ENCODE data around the gene TSPAN6. TPM values are rescaled to one million over a fixed set of nuclear protein-coding genes. Genes with fewer than 3 reads are reported as not detected.

The TSPAN6 gene
- total and polyA plus RNA-seq, 2 of the 13 experiments (the other 11 are each of a cell fraction or from before 2014, with no cell fraction given): 78.9 to 133 TPM

Other genes starting within 250 kb of the TSPAN6 start
- 0.02 and 0.03 TPM in 2 replicates for gene PCDH19, start 226.5 kb downstream of the TSPAN6 start, total RNA-seq (2016; rRNA removed; fragmentation: Illumina TruSeq; extraction: Trizol)
- 0.09 and 0.24 TPM in 2 replicates for gene PCDH19, start 226.5 kb downstream of the TSPAN6 start, polyA plus RNA-seq (2011; rRNA removed)
- gene TNMD, start 51.9 kb downstream of the TSPAN6 start, total RNA-seq (2016; rRNA removed; fragmentation: Illumina TruSeq; extraction: Trizol): not detected in 2 replicates
- not detected in 2 replicates for gene TNMD, start 51.9 kb downstream of the TSPAN6 start, polyA plus RNA-seq (2011; rRNA removed)
- gene SRPX2, start 7.4 kb upstream of the TSPAN6 start, total RNA-seq (2016; rRNA removed; fragmentation: Illumina TruSeq; extraction: Trizol): 1.5 and 1.6 TPM in 2 replicates
- 4.6 and 6.7 TPM in 2 replicates for gene SRPX2, start 7.4 kb upstream of the TSPAN6 start, polyA plus RNA-seq (2011; rRNA removed)
- 0.67 and 0.73 TPM in 2 replicates for gene SYTL4, start 95.3 kb upstream of the TSPAN6 start, total RNA-seq (2016; rRNA removed; fragmentation: Illumina TruSeq; extraction: Trizol)
- gene SYTL4, start 95.3 kb upstream of the TSPAN6 start, polyA plus RNA-seq (2011; rRNA removed): 0.22 and 0.41 TPM in 2 replicates
- 26.7 and 37.1 TPM in 2 replicates for gene CSTF2, start 183.6 kb upstream of the TSPAN6 start, total RNA-seq (2016; rRNA removed; fragmentation: Illumina TruSeq; extraction: Trizol)
- gene CSTF2, start 183.6 kb upstream of the TSPAN6 start, polyA plus RNA-seq (2011; rRNA removed): 17.5 and 19.7 TPM in 2 replicates
- gene NOX1, start 237.6 kb upstream of the TSPAN6 start, total RNA-seq (2016; rRNA removed; fragmentation: Illumina TruSeq; extraction: Trizol): not detected in 2 replicates
- 0.07 and 0.10 TPM in 2 replicates for gene NOX1, start 237.6 kb upstream of the TSPAN6 start, polyA plus RNA-seq (2011; rRNA removed)

Data from HepG2 (cell line).